SJSA1 (cell line): ENCODE data around the gene ZFP69B. TPM values are rescaled to one million over a fixed set of nuclear protein-coding genes. Genes with fewer than 3 reads are reported as not detected.
"Not testable (repeated sequence)": the region's sequence is repeated elsewhere in the genome, so short reads cannot be mapped to it uniquely, and the experiment has no call there.

Experiments used
- DNase-seq, 2 experiments: peaks; one replicate each; pipeline ENCODE4 v3.0.0-alpha.2; 2015 to 2020; ENCODE audit warnings: low spot score in 2 of 2, low read depth in 1 of 2
- H3K27ac ChIP-seq: fragments of 250-450 bp; sonication (Bioruptor Pico); 2 replicates; pipeline ENCODE4 v1.5.1; 2020; ENCODE audit warnings: mild to moderate bottlenecking, moderate library complexity
- H3K27me3 ChIP-seq: fragments of 250-450 bp; sonication (Bioruptor Pico); replicated peaks from 2 replicates; pipeline ENCODE4 v1.5.1; 2020; ENCODE audit warnings: mild to moderate bottlenecking, moderate library complexity
- H3K36me3 ChIP-seq: fragments of 250-450 bp; sonication (Bioruptor Pico); 2 replicates; pipeline ENCODE4 v1.5.1; 2020; ENCODE audit warnings: mild to moderate bottlenecking
- H3K4me1 ChIP-seq: fragments of 250-450 bp; sonication (Bioruptor Pico); replicated peaks from 2 replicates; pipeline ENCODE4 v1.6.1; 2021; ENCODE audit warnings: mild to moderate bottlenecking
- H3K4me3 ChIP-seq: fragments of 250-450 bp; sonication (Bioruptor Pico); 2 replicates; pipeline ENCODE4 v1.5.1; 2020; ENCODE audit warnings: mild to moderate bottlenecking
- H3K9me3 ChIP-seq: fragments of 250-450 bp; sonication (Bioruptor Pico); replicated peaks from 2 replicates; pipeline ENCODE4 v1.5.1; 2020; ENCODE audit warnings: mild to moderate bottlenecking
- total RNA-seq: library from RNA; depleted of rRNA; stranded (reverse); fragments of >200 nt; shearing (Covaris generic); gene quantifications from 2 replicates; pipeline ENCODE4 v1.2.3, GENCODE V29; 2014

Gene ZFP69B
- total RNA-seq, 1 experiment from 2014 or later = 4.2 TPM

- Histone ChIP-seq H3K27ac (no peak overlapping the region), H3K27me3 (no peaks in the 10 kb centered on the region), H3K36me3 (peaks cover 45% of the 10 kb centered on the region), H3K4me3 (no peak overlapping the region), H3K9me3 (peaks cover 59% of the 10 kb centered on the region), H3K4me1 (no peaks in the 10 kb centered on the region)
- peak in 1 of 2 experiments; percentile 22 for DNase-seq
Measured at GRCh38 chr1:40462956-40463590, 12.8 kb downstream of the ZFP69B start.

GRCh38 chr1:40469327-40469726, 19.1 kb downstream of the ZFP69B start:
- Histone ChIP-seq H3K36me3 (peaks cover 7% of the 10 kb centered on the region; the same call in 1 of the 2 replicates), H3K9me3 (peaks cover 56% of the 10 kb centered on the region), H3K27ac (no peak overlapping the region), H3K27me3 (no peaks in the 10 kb centered on the region), H3K4me1 (no peaks in the 10 kb centered on the region), H3K4me3 (no peak overlapping the region)
- DNase-seq = no peak

GRCh38 chr1:40475268-40475667, 25.0 kb downstream of the ZFP69B start:
- H3K9me3 ChIP-seq = peaks cover 20% of the 10 kb centered on the region

GRCh38 chr1:40476924-40477677, 26.8 kb downstream of the ZFP69B start, which contains the start of gene ZFP69:
Gene ZFP69, plus strand, starts transcription at chr1:40477290. Its CDS starts 2,072 bp downstream, at chr1:40479362.
- no peaks in the 10 kb centered on the region for H3K27me3 ChIP-seq
- peaks cover 13% of the 10 kb centered on the region for H3K36me3 ChIP-seq
- H3K9me3 ChIP-seq = peaks cover 13% of the 10 kb centered on the region
- peak within 1 kb of the TSS; percentile 72 for H3K4me3 ChIP-seq
- H3K4me1 ChIP-seq = no peaks in the 10 kb centered on the region
- peak within 1 kb of the TSS; percentile 42 for H3K27ac ChIP-seq
- DNase-seq = peak; percentile 78 to 79

More at GRCh38 chr1:40475268-40475667, 25.0 kb downstream of the ZFP69B start:
- no peak for DNase-seq
- no peaks in the 10 kb centered on the region for H3K36me3 ChIP-seq
- no peak overlapping the region for H3K27ac ChIP-seq
- no peak overlapping the region for H3K4me3 ChIP-seq
- H3K4me1 ChIP-seq = no peaks in the 10 kb centered on the region
- H3K27me3 ChIP-seq = no peaks in the 10 kb centered on the region

GRCh38 chr1:40477678-40478053, 27.4 kb downstream of the ZFP69B start:
- Histone ChIP-seq H3K27me3 (no peaks in the 10 kb centered on the region), H3K27ac (0 out of 2 replicates have a peak overlapping the region, but pooled peaks have one; percentile 42), H3K36me3 (peaks cover 16% of the 10 kb centered on the region), H3K4me3 (peak overlapping the region; percentile 72), H3K4me1 (no peaks in the 10 kb centered on the region), H3K9me3 (peaks cover 12% of the 10 kb centered on the region)
- DNase-seq = no peak

- Histone ChIP-seq H3K27me3 (no peaks in the 10 kb centered on the region), H3K9me3 (peaks cover 7% of the 10 kb centered on the region), H3K4me1 (no peaks in the 10 kb centered on the region), H3K36me3 (peaks cover 18% of the 10 kb centered on the region), H3K4me3 (no peak overlapping the region), H3K27ac (no peak overlapping the region)
- DNase-seq = no peak
Measured at GRCh38 chr1:40478276-40478675, 28.0 kb downstream of the ZFP69B start.

GRCh38 chr1:40479156-40479555, 28.9 kb downstream of the ZFP69B start:
- no peak for DNase-seq
- Histone ChIP-seq H3K9me3 (peaks cover 7% of the 10 kb centered on the region), H3K4me1 (no peaks in the 10 kb centered on the region), H3K27me3 (no peaks in the 10 kb centered on the region), H3K36me3 (peaks cover 26% of the 10 kb centered on the region), H3K27ac (no peak overlapping the region), H3K4me3 (no peak overlapping the region)

- H3K36me3 ChIP-seq = peaks cover 52% of the 10 kb centered on the region
- H3K27me3 ChIP-seq = no peaks in the 10 kb centered on the region
- H3K9me3 ChIP-seq = peaks cover 28% of the 10 kb centered on the region
- no peaks in the 10 kb centered on the region for H3K4me1 ChIP-seq
- no peak for DNase-seq
- no peak overlapping the region for H3K27ac ChIP-seq
- no peak overlapping the region for H3K4me3 ChIP-seq
Measured at GRCh38 chr1:40495315-40495903, 45.1 kb downstream of the ZFP69B start.

- H3K27me3 ChIP-seq, H3K27ac ChIP-seq, H3K4me3 ChIP-seq, DNase-seq, H3K4me1 ChIP-seq: not testable (repeated sequence)
- H3K36me3 ChIP-seq = peaks cover 11% of the 10 kb centered on the region
- H3K9me3 ChIP-seq = peaks cover 29% of the 10 kb centered on the region
Measured at GRCh38 chr1:40502651-40503050, 52.4 kb downstream of the ZFP69B start.

GRCh38 chr1:40507973-40508372, 57.7 kb downstream of the ZFP69B start:
- peaks cover 18% of the 10 kb centered on the region for H3K9me3 ChIP-seq
- H3K36me3 ChIP-seq = peaks cover 27% of the 10 kb centered on the region
- H3K4me3 ChIP-seq = peak overlapping the region; percentile 63
- no peaks in the 10 kb centered on the region for H3K27me3 ChIP-seq
- peaks cover 3% of the 10 kb centered on the region; the same call in 1 of the 2 replicates for H3K4me1 ChIP-seq
- 0 out of 2 replicates have a peak overlapping the region, but pooled peaks have one; percentile 17 for H3K27ac ChIP-seq
- DNase-seq = peak in 1 of 2 experiments; percentile 5

- Histone ChIP-seq H3K4me3 (peak within 1 kb of the TSS; percentile 63), H3K36me3 (peaks cover 27% of the 10 kb centered on the region), H3K27me3 (no peaks in the 10 kb centered on the region), H3K9me3 (peaks cover 15% of the 10 kb centered on the region), H3K4me1 (peaks cover 3% of the 10 kb centered on the region; the same call in 1 of the 2 replicates), H3K27ac (peak within 1 kb of the TSS; percentile 17)
- DNase-seq = peak; percentile 78 to 81
Measured at GRCh38 chr1:40508375-40509341, 58.4 kb downstream of the ZFP69B start, which contains the start of gene EXO5. Gene EXO5, plus strand, starts transcription at chr1:40508767. Its CDS starts 5,778 bp downstream, at chr1:40514545.
